COLO668 (cell line): Measurements from ENCODE around the gene CLDN17.

ENCODE experiments used
- DNase-seq: peaks from one replicate; lab custom pipeline; 2025; ENCODE audit not compliant: unreplicated experiment; lab: John Stamatoyannopoulos, UW

CLDN17 gene

DNA sequence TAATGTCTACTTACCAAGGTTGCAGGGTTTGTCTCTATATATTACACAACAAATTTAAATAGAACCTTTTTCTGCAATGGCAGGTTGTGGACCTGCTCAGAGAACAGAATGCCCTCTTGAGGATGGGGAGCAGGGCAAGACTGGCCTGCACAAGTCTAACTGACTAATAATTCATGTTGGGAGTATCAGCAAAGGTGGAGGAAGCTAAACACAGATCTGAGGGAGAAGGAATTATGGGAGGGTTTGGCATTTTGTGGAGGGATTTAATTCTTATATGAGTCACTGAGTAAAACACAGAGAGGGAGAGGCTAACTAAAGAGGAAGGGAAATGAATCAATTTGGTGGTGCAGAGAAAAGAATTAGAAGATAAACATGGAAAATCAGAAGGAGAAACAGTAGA lies 40.0 kb downstream of the CLDN17 start:
- no peak for DNase-seq

DNA sequence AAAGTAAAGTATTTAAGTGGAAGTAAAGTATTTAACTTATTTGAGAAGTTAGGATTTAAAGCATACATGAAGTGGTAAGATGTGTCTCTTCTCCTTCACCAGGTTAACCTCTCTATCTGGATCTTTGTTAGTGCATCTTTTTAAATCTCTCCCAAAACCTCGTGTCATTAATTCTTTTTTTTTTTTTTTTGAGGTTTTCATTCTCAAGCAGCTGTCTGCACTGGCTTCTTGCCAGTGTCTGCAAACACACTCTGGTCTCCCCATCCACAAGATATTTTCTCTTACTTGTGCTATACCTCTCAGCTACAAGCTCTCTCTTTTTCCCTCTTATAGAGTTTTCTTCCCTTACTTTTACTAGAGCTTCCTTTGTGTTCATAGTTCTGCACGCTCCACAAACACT lies 49.0 kb downstream of the CLDN17 start:
- DNase-seq: no peak

DNA sequence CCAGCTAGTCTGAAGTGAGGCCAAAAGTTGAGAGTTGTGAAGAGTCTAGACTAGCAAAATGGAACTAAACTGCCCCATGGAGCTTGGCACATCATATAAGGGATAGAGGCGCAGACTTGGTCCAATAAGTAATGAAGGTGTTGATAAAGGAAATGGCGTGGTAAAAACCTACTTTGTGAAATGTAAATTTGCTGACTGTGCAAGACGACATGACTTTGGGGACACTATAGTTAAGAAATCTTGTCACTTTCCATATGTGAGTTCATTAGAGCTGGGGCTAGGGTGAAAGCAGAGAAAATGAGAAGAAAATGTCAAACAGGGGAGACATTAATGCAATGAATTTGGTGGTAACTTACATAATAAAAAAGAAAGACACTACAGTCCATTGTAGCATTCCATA lies 50.1 kb downstream of the CLDN17 start:
- no peak for DNase-seq
